ENCODE results near the gene CEP104.

CEP104 gene

GRCh38 chr1:3762873-3763228 lies 94.2 kb downstream of the CEP104 start:
- DNase-seq (ENCODE audit: extremely low spot score) = no peak
- ChIA-PET POLR2A (no interaction called here), CTCF (no interaction called here)
- TF ChIP-seq HDGF (IDR thresholded peaks at IDR 0.05; ENCODE audit: borderline replicate concordance) (no peak), LEF1 (IDR thresholded peaks at IDR 0.05; ENCODE audit: borderline replicate concordance) (no peak), SP1 (IDR thresholded peaks at IDR 0.05) (no peak), FOXM1 (IDR thresholded peaks at IDR 0.05; ENCODE audit: borderline replicate concordance) (no peak), NFRKB (IDR thresholded peaks at IDR 0.05) (no peak), ARNT (IDR thresholded peaks at IDR 0.05) (no peak), ZNF384 (IDR thresholded peaks at IDR 0.05) (no peak), BHLHE40 (IDR thresholded peaks at IDR 0.05; ENCODE audit: borderline replicate concordance) (no peak), FOXA1 (IDR thresholded peaks at IDR 0.05) (no peak), FOXK2 (IDR thresholded peaks at IDR 0.05) (no peak), PKNOX1 (IDR thresholded peaks at IDR 0.05) (no peak), ELF4 (IDR thresholded peaks at IDR 0.05) (no peak)

GRCh38 chr1:3762151-3762872 lies 94.7 kb downstream of the CEP104 start:
- CTCF ChIA-PET = no interaction called here
- TF ChIP-seq PKNOX1 (IDR thresholded peaks at IDR 0.05) (no peak), TARDBP (IDR thresholded peaks at IDR 0.05) (no peak), CTBP1 (IDR thresholded peaks at IDR 0.05; ENCODE audit: borderline replicate concordance) (no peak), ELF4 (IDR thresholded peaks at IDR 0.05) (no peak), FOXM1 (IDR thresholded peaks at IDR 0.05; ENCODE audit: borderline replicate concordance) (no peak), BHLHE40 (IDR thresholded peaks at IDR 0.05; ENCODE audit: borderline replicate concordance) (no peak), SP1 (IDR thresholded peaks at IDR 0.05) (no peak), NFRKB (IDR thresholded peaks at IDR 0.05) (no peak), L3MBTL2 (conservative IDR thresholded peaks at IDR 0.05) (no peak), FOXA1 (IDR thresholded peaks at IDR 0.05) (no peak), FOXK2 (IDR thresholded peaks at IDR 0.05) (no peak), LEF1 (IDR thresholded peaks at IDR 0.05; ENCODE audit: borderline replicate concordance) (no peak), ARNT (IDR thresholded peaks at IDR 0.05) (no peak), SUZ12 (IDR thresholded peaks at IDR 0.05) (no peak), HDGF (IDR thresholded peaks at IDR 0.05; ENCODE audit: borderline replicate concordance) (no peak), ZNF384 (IDR thresholded peaks at IDR 0.05) (no peak)
- DNase-seq (ENCODE audit: extremely low spot score) = no peak
- POLR2A ChIA-PET = no interaction called here
